Cardiac ventricle fibroblast (primary cell): ENCODE results near the gene ZNF429. TPM values are rescaled to one million over a fixed set of nuclear protein-coding genes. Genes with fewer than 3 reads are reported as not detected.

Experiments
- total RNA-seq: library from RNA; depleted of rRNA; stranded (reverse); fragments of >200 nt; gene quantifications from 2 replicates; pipeline ENCODE4 v1.2.3, GENCODE V29; 2015

The ZNF429 gene
- total RNA-seq: 4.0 and 7.1 TPM in 2 replicates

GRCh38 chr19:21505459-21506451 is at the start of gene ZNF429:
ZNF429 (plus strand) TSS chr19:21505602; CDS start chr19:21505772, 170 bp downstream.

Other genes with a start within 250 kb of the ZNF429 start
- 5.6 and 7.0 TPM in 2 replicates for gene ZNF708, start 176.2 kb upstream of the ZNF429 start, total RNA-seq
- 2.6 and 2.7 TPM in 2 replicates for gene ZNF738, start 146.6 kb upstream of the ZNF429 start, total RNA-seq
- 8.6 and 11.4 TPM in 2 replicates for gene ZNF493, start 108.5 kb upstream of the ZNF429 start, total RNA-seq